ENCODE data around the gene TERT. TPM values are rescaled to one million over a fixed set of nuclear protein-coding genes. Genes with fewer than 3 reads are reported as not detected.
"Not testable (repeated sequence)": the region's sequence is repeated elsewhere in the genome, so short reads cannot be mapped to it uniquely, and the experiment has no call there.

Gene TERT
- total RNA-seq, 1 experiment from 2014 or later, result 0.80 TPM

DNA sequence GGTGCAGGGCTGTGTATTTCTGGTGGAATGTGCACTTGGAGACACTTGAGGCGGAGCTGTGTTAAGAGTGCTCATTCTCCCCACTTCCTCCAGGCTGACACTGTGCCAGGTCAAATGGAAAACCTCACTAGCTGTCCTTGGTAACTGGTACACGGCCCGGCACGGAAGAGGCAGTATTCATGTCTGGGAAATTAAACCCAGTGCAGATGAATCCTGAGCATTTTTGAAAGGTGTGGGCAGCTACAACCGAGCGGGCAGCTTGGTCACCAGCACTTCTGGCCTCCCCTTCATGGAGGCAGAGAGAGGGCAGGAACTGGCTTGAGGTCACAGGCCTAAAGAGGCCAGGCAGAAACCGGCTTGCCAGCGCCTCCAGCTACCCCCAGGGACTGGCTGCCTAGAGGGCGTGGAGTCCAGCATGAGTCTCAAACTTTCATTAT, 48.5 kb upstream of the TERT start:
- intact Hi-C loops (cut with micrococcal nuclease), result loop anchor here (5.0 kb wide), 1 partner anchor 299 kb away; no protein-coding TSS in a partner anchor
- Histone ChIP-seq H3K36me3 (ENCODE audit: low read depth, low read length) (peaks cover 36% of the 10 kb centered on the region), H3K79me2 (ENCODE audit: low read length) (peaks cover 60% of the 10 kb centered on the region), H3K9me2 (replicated peaks; ENCODE audit: low read length) (no peaks in the 10 kb centered on the region), H3K9ac (ENCODE audit: low read length) (peak overlapping the region; percentile 80; the same call in 1 of the 2 replicates), H3K9me3 (ENCODE audit: low read length) (no peaks in the 10 kb centered on the region), H3K4me2 (ENCODE audit: low read length) (peak overlapping the region; percentile 99), H4K20me1 (ENCODE audit: low read length) (peaks cover 12% of the 10 kb centered on the region; the same call in 1 of the 2 replicates), H3K4me3 (ENCODE audit: low read length) (peak overlapping the region; percentile 90), H2AFZ (ENCODE audit: low read length) (no peak overlapping the region), H3K27me3 (ENCODE audit: low read length) (no peaks in the 10 kb centered on the region), H3K27ac (ENCODE audit: low read length) (no peak overlapping the region), H3F3A (ENCODE audit: low read length, unreplicated experiment) (no peaks in the 10 kb centered on the region), H3K4me1 (ENCODE audit: insufficient read depth, low read length) (peaks cover 11% of the 10 kb centered on the region)
- DNase-seq (no peak), ATAC-seq (no peak)
- TF ChIP-seq EZH2phosphoT487 (IDR thresholded peaks at IDR 0.05; ENCODE audit: borderline replicate concordance, low read length), result no peak
- TF ChIP-seq EZH2 (IDR thresholded peaks at IDR 0.05; ENCODE audit: low read length, unreplicated experiment), result no peak
- TF ChIP-seq, protein P1, sequence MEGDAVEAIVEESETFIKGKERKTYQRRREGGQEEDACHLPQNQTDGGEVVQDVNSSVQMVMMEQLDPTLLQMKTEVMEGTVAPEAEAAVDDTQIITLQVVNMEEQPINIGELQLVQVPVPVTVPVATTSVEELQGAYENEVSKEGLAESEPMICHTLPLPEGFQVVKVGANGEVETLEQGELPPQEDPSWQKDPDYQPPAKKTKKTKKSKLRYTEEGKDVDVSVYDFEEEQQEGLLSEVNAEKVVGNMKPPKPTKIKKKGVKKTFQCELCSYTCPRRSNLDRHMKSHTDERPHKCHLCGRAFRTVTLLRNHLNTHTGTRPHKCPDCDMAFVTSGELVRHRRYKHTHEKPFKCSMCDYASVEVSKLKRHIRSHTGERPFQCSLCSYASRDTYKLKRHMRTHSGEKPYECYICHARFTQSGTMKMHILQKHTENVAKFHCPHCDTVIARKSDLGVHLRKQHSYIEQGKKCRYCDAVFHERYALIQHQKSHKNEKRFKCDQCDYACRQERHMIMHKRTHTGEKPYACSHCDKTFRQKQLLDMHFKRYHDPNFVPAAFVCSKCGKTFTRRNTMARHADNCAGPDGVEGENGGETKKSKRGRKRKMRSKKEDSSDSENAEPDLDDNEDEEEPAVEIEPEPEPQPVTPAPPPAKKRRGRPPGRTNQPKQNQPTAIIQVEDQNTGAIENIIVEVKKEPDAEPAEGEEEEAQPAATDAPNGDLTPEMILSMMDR (conservative IDR thresholded peaks at IDR 0.05; ENCODE audit: low read depth, low read length), result no peak
- ChIA-PET CTCF (no interaction called here), POLR2A (ENCODE audit: unreplicated experiment) (no interaction called here)
- BruUV-seq (replicated peaks), result no TSS peak

DNA sequence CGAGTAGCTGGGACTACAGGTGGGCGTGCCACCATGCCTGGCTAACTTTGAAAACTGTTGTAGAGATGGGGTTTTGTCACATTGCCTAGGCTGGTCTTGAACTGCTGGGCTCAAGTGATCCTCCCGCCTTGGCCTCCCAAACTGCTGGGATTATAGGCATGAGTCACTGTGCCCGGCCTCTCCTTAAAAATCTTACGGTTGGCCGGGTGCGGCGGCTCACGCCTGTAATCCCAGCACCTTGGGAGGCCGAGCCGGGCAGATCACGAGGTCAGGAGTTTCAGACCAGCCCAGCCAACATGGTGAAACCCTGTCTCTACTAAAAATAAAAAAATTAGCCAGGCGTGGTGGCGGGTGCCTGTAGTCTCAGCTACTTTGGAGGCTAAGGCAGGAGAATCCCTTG, 47.8 kb upstream of the TERT start:
- Histone ChIP-seq H3K79me2 (ENCODE audit: low read length) (peaks cover 60% of the 10 kb centered on the region), H3K4me1 (ENCODE audit: insufficient read depth, low read length) (peaks cover 11% of the 10 kb centered on the region), H3K4me2 (ENCODE audit: low read length) (peak overlapping the region; percentile 99; the same call in 1 of the 2 replicates), H3K36me3 (ENCODE audit: low read depth, low read length) (peaks cover 42% of the 10 kb centered on the region), H4K20me1 (ENCODE audit: low read length) (peaks cover 12% of the 10 kb centered on the region; the same call in 1 of the 2 replicates)
- H3K9me2 ChIP-seq (replicated peaks; ENCODE audit: low read length); H3K9me3 ChIP-seq (ENCODE audit: low read length); H3K27ac ChIP-seq (ENCODE audit: low read length); ATAC-seq; POLR2A ChIA-PET (ENCODE audit: unreplicated experiment); H3F3A ChIP-seq (ENCODE audit: low read length, unreplicated experiment); H3K4me3 ChIP-seq (ENCODE audit: low read length); H2AFZ ChIP-seq (ENCODE audit: low read length); BruUV-seq (replicated peaks); H3K27me3 ChIP-seq (ENCODE audit: low read length); DNase-seq; CTCF ChIA-PET; H3K9ac ChIP-seq (ENCODE audit: low read length): not testable (repeated sequence)
- intact Hi-C loops (cut with micrococcal nuclease), result loop anchor here (5.0 kb wide), 1 partner anchor 300 kb away; no protein-coding TSS in a partner anchor

GRCh38 chr5:1342268-1342667, 47.4 kb upstream of the TERT start:
- intact Hi-C loops (cut with micrococcal nuclease), result loop anchor here (5.0 kb wide), 1 partner anchor 300 kb away; no protein-coding TSS in a partner anchor
- H3K27ac ChIP-seq (ENCODE audit: low read length), result no peak overlapping the region
- CTCF ChIA-PET, result no interaction called here
- H3K36me3 ChIP-seq (ENCODE audit: low read depth, low read length), result peaks cover 46% of the 10 kb centered on the region
- no peak for ATAC-seq
- H3K9me3 ChIP-seq (ENCODE audit: low read length), result no peaks in the 10 kb centered on the region
- peaks cover 11% of the 10 kb centered on the region for H3K4me1 ChIP-seq (ENCODE audit: insufficient read depth, low read length)
- POLR2A ChIA-PET (ENCODE audit: unreplicated experiment), result interaction anchor here (0.6 kb wide), 1 partner anchor 14 kb away, joined by 3 read pairs; no protein-coding TSS in a partner anchor
- TF ChIP-seq EZH2 (IDR thresholded peaks at IDR 0.05; ENCODE audit: low read length, unreplicated experiment), result no peak
- TF ChIP-seq, protein P1 (conservative IDR thresholded peaks at IDR 0.05; ENCODE audit: low read depth, low read length), result no peak
- no peak for TF ChIP-seq EZH2phosphoT487 (IDR thresholded peaks at IDR 0.05; ENCODE audit: borderline replicate concordance, low read length)
- no peak overlapping the region for H3K4me3 ChIP-seq (ENCODE audit: low read length)
- no TSS peak for BruUV-seq (replicated peaks)
- H3K9ac ChIP-seq (ENCODE audit: low read length), result no peak overlapping the region
- peaks cover 12% of the 10 kb centered on the region; the same call in 1 of the 2 replicates for H4K20me1 ChIP-seq (ENCODE audit: low read length)
- H3K9me2 ChIP-seq (replicated peaks; ENCODE audit: low read length), result no peaks in the 10 kb centered on the region
- H3K4me2 ChIP-seq (ENCODE audit: low read length), result no peak overlapping the region
- no peak overlapping the region for H2AFZ ChIP-seq (ENCODE audit: low read length)
- no peaks in the 10 kb centered on the region for H3K27me3 ChIP-seq (ENCODE audit: low read length)
- no peak for DNase-seq
- H3K79me2 ChIP-seq (ENCODE audit: low read length), result peaks cover 60% of the 10 kb centered on the region
- no peaks in the 10 kb centered on the region for H3F3A ChIP-seq (ENCODE audit: low read length, unreplicated experiment)

All from PC-3 (cell line).